B cell (primary cell): Measurements from ENCODE around the gene NDUFA13.

Experiments used
- EZH2 ChIP-seq: IDR thresholded peaks from 2 replicates; pipeline ENCODE4 v1.6.1; 2012; ENCODE audit warnings: borderline replicate concordance, low read depth, mild to moderate bottlenecking, moderate library complexity, low read length; ENCODE audit not compliant: insufficient read depth, poor library complexity, severe bottlenecking
- TF ChIP-seq, protein P1 (sequence below): fragments of 200-600 bp; IDR thresholded peaks from one replicate; pipeline ENCODE4 v1.8.0; 2022; ENCODE audit warnings: antibody characterized with exemption, mild to moderate bottlenecking

DNA sequence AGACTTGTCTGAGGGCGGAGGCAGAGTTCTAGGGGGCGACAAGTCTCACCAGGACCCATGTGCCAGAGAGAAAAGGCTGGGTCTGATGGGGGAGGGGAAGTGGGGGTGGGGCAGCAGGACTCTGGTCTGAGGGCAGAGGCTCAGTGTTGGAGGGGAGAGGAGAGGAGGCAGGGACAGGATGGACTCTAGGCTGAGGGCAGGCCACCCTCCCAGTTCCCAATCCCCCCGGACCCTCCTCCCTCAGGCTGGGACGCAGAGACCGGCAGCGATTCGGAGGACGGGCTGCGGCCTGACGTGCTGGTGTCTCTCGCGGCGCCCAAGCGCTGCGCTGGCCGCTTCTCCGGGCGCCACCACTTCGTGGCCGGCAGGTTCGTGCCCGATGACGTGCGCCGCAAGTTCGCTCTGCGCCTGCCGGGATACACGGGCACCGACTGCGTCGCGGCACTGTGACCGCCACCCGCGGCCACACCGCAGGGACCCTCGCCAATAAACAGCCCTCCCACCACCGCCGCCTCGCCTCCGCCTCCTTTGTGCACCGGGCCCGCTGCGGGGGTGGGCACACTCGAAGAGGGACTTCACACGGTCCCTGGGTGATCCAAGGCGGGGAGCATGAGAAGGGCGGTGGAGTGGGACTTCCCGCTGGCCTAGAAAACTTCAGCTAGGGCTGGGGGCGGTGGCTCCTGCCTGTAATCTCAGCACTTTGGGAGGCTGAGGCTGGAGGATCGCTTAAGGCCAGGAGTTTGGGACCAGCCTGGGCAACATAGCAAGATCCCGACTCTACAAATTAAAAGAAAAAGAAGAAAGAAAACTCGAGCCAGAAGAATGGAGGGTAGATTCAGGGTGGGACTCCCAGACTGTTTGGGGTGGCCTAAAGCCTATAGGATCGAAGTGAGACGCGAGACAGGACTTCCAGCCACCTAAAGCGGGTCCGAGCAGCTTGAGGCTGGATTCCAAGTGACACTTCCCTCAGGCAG, 21.3 kb downstream of the NDUFA13 start:
- TF ChIP-seq, protein P1, sequence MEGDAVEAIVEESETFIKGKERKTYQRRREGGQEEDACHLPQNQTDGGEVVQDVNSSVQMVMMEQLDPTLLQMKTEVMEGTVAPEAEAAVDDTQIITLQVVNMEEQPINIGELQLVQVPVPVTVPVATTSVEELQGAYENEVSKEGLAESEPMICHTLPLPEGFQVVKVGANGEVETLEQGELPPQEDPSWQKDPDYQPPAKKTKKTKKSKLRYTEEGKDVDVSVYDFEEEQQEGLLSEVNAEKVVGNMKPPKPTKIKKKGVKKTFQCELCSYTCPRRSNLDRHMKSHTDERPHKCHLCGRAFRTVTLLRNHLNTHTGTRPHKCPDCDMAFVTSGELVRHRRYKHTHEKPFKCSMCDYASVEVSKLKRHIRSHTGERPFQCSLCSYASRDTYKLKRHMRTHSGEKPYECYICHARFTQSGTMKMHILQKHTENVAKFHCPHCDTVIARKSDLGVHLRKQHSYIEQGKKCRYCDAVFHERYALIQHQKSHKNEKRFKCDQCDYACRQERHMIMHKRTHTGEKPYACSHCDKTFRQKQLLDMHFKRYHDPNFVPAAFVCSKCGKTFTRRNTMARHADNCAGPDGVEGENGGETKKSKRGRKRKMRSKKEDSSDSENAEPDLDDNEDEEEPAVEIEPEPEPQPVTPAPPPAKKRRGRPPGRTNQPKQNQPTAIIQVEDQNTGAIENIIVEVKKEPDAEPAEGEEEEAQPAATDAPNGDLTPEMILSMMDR: no peak
- TF ChIP-seq EZH2: no peak
